HepG2 (cell line): ENCODE results near the gene FAM83D. TPM values are rescaled to one million over a fixed set of nuclear protein-coding genes. Genes with fewer than 3 reads are reported as not detected.

ENCODE experiments used
- ADNP ChIP-seq: sonication (generic); formaldehyde crosslinking; IDR thresholded peaks from 2 replicates; pipeline ENCODE4 v1.4.0; 2020; ENCODE audit warnings: missing genetic modification reagents
- ASH2L ChIP-seq: fragments of 300-600, 200-600 bp; sonication (generic); IDR thresholded peaks from 2 replicates; pipeline ENCODE4 v1.7.0; 2017; ENCODE audit warnings: low read depth, mild to moderate bottlenecking, moderate library complexity, mixed read lengths, low read length; ENCODE audit not compliant: insufficient read length
- CBX5 ChIP-seq: sonication (generic); formaldehyde crosslinking; IDR thresholded peaks from 2 replicates; pipeline ENCODE4 v1.4.0; 2020; ENCODE audit warnings: missing genetic modification reagents, borderline replicate concordance
- HBP1 ChIP-seq: IDR thresholded peaks from 2 replicates; pipeline ENCODE4 v1.6.1; 2016; ENCODE audit warnings: low read depth, control low read depth
- JDP2 ChIP-seq: sonication (generic); formaldehyde crosslinking; IDR thresholded peaks from 2 replicates; pipeline ENCODE4 v1.8.1; 2022; ENCODE audit warnings: missing genetic modification reagents, borderline replicate concordance
- MATR3 ChIP-seq: sonication (generic); formaldehyde crosslinking; IDR thresholded peaks from 2 replicates; pipeline ENCODE4 v1.4.0; 2020; ENCODE audit warnings: missing genetic modification reagents
- MLLT10 ChIP-seq: sonication (generic); formaldehyde crosslinking; IDR thresholded peaks from 2 replicates; pipeline ENCODE4 v1.4.0; 2020; ENCODE audit warnings: missing genetic modification reagents
- RAD21 ChIP-seq: fragments of 450-650 bp; formaldehyde crosslinking; IDR thresholded peaks from 2 replicates; pipeline ENCODE4 v1.5.0; 2020; ENCODE audit warnings: mild to moderate bottlenecking
- RFXANK ChIP-seq: IDR thresholded peaks from 2 replicates; pipeline ENCODE4 v1.6.1; 2016
- U2AF2 ChIP-seq: fragments of 200-400 bp; formaldehyde crosslinking; IDR thresholded peaks from 2 replicates; pipeline ENCODE4 v1.6.1; 2017; ENCODE audit warnings: low read depth, mild to moderate bottlenecking, low read length
- ZNF784 ChIP-seq: sonication (generic); formaldehyde crosslinking; IDR thresholded peaks from 2 replicates; pipeline ENCODE4 v1.5.1; 2020; ENCODE audit warnings: missing genetic modification reagents, mild to moderate bottlenecking, borderline replicate concordance
- ZSCAN21 ChIP-seq: sonication (generic); formaldehyde crosslinking; IDR thresholded peaks from 2 replicates; pipeline ENCODE4 v1.8.0; 2022; ENCODE audit warnings: mild to moderate bottlenecking, missing genetic modification reagents, moderate library complexity, borderline replicate concordance
- polyA plus RNA-seq, 8 experiments: library from polyadenylated mRNA; depleted of rRNA in 3 of 8; stranded (reverse) in 7 of 8; unstranded in 1 of 8; fragments of >200 nt; fragmentation: Illumina TruSeq in 4 of 8; extraction: Trizol in 4 of 8; gene quantifications; 2 replicates each; pipeline versions ENCODE4 v1.2.1 to v1.2.3, GENCODE V29; 2011 to 2016; ENCODE audit warnings: low read depth in 4 of 8, missing spikeins in 1 of 8, mixed read lengths in 1 of 8; ENCODE audit not compliant: insufficient read depth in 1 of 8
- total RNA-seq, 5 experiments: library from RNA; depleted of rRNA; stranded (reverse); fragments of >200 nt; fragmentation: Illumina TruSeq; extraction: Trizol; gene quantifications; 2 replicates each; pipeline ENCODE4 v1.2.3, GENCODE V29; 2016; ENCODE audit warnings: low read depth in 1 of 5
- TF ChIP-seq, protein P1 (sequence below): sonication (generic); formaldehyde crosslinking; IDR thresholded peaks from 2 replicates; pipeline ENCODE4 v1.5.0; 2020; ENCODE audit warnings: mild to moderate bottlenecking, missing genetic modification reagents
- TF ChIP-seq, protein P2 (sequence below): sonication (generic); formaldehyde crosslinking; IDR thresholded peaks from 2 replicates; pipeline ENCODE4 v1.4.0; 2020; ENCODE audit warnings: low read depth, missing genetic modification reagents
- TF ChIP-seq, protein P3 (sequence below): sonication (generic); formaldehyde crosslinking; IDR thresholded peaks from 2 replicates; pipeline ENCODE4 v1.4.0; 2020; ENCODE audit warnings: mild to moderate bottlenecking, missing genetic modification reagents
- TF ChIP-seq, protein P4 (sequence below): sonication (generic); formaldehyde crosslinking; IDR thresholded peaks from 2 replicates; pipeline ENCODE4 v1.4.0; 2020; ENCODE audit warnings: mild to moderate bottlenecking, missing genetic modification reagents

FAM83D gene
- total and polyA plus RNA-seq, 2 of the 13 experiments (the other 11 are each of a cell fraction or from before 2014, with no cell fraction given): 51.4 to 64.0 TPM

DNA sequence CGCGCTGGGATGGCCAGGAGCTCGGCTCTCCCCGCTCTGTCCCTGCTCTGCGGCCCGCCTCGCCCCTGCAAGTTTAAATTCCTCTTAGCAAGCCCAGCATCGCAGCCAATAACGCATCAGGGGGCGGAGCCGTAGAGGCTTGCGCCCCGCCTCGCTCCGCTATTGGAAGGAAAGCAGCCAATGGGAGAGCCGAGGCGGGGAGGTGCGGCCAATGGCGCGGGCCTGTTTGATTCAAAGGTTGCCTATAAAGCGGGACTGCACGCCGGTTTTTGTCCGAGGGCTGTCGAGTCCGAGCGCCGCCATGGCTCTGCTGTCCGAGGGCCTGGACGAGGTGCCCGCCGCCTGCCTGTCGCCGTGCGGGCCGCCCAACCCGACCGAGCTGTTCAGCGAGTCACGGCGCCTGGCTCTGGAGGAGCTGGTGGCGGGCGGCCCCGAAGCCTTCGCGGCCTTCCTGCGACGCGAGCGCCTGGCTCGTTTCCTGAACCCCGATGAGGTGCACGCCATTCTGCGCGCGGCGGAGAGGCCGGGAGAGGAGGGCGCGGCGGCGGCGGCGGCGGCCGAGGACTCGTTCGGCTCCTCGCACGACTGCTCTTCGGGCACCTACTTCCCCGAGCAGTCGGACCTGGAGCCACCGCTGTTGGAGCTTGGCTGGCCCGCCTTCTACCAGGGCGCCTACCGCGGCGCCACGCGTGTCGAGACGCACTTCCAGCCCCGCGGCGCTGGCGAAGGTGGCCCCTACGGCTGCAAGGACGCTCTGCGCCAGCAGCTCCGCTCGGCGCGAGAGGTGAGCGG, at the start of gene FAM83D (continued):
- TF ChIP-seq, protein P1, sequence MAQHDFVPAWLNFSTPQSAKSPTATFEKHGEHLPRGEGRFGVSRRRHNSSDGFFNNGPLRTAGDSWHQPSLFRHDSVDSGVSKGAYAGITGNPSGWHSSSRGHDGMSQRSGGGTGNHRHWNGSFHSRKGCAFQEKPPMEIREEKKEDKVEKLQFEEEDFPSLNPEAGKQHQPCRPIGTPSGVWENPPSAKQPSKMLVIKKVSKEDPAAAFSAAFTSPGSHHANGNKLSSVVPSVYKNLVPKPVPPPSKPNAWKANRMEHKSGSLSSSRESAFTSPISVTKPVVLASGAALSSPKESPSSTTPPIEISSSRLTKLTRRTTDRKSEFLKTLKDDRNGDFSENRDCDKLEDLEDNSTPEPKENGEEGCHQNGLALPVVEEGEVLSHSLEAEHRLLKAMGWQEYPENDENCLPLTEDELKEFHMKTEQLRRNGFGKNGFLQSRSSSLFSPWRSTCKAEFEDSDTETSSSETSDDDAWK (CRISPR knock-in tag): no peak
- TF ChIP-seq ZNF784 (peak; percentile 95), ZSCAN21 (peak; percentile 93), JDP2 (CRISPR knock-in tag) (no peak; the same call in 1 of the 2 replicates), HBP1 (CRISPR knock-in tag) (peak; percentile 96), ASH2L (peak; percentile 86), CBX5 (CRISPR knock-in tag) (peak; percentile 90; the same call in 1 of the 2 replicates), U2AF2 (peak; percentile 39; the same call in 1 of the 2 replicates), MLLT10 (CRISPR knock-in tag) (no peak), ADNP (CRISPR knock-in tag) (0 out of 2 replicates have a peak, but pooled peaks have one; percentile 99), RAD21 (CRISPR knock-in tag) (peak; percentile 99), RFXANK (CRISPR knock-in tag) (peak; percentile 75; the same call in 1 of the 2 replicates), MATR3 (CRISPR knock-in tag) (peak; percentile 89; the same call in 1 of the 2 replicates)
- TF ChIP-seq, protein P2, sequence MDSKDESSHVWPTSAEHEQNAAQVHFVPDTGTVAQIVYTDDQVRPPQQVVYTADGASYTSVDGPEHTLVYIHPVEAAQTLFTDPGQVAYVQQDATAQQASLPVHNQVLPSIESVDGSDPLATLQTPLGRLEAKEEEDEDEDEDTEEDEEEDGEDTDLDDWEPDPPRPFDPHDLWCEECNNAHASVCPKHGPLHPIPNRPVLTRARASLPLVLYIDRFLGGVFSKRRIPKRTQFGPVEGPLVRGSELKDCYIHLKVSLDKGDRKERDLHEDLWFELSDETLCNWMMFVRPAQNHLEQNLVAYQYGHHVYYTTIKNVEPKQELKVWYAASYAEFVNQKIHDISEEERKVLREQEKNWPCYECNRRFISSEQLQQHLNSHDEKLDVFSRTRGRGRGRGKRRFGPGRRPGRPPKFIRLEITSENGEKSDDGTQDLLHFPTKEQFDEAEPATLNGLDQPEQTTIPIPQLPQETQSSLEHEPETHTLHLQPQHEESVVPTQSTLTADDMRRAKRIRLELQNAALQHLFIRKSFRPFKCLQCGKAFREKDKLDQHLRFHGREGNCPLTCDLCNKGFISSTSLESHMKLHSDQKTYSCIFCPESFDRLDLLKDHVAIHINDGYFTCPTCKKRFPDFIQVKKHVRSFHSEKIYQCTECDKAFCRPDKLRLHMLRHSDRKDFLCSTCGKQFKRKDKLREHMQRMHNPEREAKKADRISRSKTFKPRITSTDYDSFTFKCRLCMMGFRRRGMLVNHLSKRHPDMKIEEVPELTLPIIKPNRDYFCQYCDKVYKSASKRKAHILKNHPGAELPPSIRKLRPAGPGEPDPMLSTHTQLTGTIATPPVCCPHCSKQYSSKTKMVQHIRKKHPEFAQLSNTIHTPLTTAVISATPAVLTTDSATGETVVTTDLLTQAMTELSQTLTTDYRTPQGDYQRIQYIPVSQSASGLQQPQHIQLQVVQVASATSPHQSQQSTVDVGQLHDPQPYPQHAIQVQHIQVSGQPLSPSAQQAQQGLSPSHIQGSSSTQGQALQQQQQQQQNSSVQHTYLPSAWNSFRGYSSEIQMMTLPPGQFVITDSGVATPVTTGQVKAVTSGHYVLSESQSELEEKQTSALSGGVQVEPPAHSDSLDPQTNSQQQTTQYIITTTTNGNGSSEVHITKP (CRISPR knock-in tag): no peak; the same call in 1 of the 2 replicates
- TF ChIP-seq, protein P3, sequence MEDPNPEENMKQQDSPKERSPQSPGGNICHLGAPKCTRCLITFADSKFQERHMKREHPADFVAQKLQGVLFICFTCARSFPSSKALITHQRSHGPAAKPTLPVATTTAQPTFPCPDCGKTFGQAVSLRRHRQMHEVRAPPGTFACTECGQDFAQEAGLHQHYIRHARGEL (CRISPR knock-in tag): peak; percentile 91; the same call in 1 of the 2 replicates
- TF ChIP-seq, protein P4, sequence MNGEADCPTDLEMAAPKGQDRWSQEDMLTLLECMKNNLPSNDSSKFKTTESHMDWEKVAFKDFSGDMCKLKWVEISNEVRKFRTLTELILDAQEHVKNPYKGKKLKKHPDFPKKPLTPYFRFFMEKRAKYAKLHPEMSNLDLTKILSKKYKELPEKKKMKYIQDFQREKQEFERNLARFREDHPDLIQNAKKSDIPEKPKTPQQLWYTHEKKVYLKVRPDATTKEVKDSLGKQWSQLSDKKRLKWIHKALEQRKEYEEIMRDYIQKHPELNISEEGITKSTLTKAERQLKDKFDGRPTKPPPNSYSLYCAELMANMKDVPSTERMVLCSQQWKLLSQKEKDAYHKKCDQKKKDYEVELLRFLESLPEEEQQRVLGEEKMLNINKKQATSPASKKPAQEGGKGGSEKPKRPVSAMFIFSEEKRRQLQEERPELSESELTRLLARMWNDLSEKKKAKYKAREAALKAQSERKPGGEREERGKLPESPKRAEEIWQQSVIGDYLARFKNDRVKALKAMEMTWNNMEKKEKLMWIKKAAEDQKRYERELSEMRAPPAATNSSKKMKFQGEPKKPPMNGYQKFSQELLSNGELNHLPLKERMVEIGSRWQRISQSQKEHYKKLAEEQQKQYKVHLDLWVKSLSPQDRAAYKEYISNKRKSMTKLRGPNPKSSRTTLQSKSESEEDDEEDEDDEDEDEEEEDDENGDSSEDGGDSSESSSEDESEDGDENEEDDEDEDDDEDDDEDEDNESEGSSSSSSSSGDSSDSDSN (CRISPR knock-in tag): peak; percentile 98
